Measurements from ENCODE around the gene CHPF.

The CHPF gene

DNA sequence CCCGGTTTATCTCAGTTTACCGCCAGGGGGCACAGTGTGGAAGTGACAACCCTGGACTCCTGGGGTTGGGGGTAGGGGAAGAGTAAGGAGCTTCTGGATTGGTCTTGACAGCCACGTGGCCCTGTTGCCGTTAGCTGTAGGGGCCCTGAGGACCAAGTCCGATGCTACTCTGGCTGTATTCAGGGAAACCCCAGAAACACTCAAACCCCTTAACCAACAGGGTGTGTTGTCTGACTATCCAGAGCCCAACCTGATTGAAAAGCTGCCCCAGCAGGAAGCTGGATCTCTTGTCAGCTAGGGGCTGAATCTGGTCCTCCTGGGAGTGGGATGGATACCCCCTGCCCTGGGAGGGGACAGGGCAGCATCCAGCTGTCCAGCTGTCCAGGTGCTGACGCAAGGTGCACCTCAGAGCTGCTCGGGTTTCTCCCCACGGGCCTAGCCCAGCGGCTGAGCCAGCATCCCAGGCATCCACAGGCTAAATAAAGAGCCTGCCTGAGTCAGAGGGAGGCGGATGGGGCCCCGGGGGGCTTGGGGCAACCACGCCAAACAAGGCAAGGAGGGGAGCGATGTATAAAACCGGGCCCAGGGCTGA, 48.0 kb downstream of the CHPF start:
- peak; percentile 45 to 53 for DNase-seq

DNA sequence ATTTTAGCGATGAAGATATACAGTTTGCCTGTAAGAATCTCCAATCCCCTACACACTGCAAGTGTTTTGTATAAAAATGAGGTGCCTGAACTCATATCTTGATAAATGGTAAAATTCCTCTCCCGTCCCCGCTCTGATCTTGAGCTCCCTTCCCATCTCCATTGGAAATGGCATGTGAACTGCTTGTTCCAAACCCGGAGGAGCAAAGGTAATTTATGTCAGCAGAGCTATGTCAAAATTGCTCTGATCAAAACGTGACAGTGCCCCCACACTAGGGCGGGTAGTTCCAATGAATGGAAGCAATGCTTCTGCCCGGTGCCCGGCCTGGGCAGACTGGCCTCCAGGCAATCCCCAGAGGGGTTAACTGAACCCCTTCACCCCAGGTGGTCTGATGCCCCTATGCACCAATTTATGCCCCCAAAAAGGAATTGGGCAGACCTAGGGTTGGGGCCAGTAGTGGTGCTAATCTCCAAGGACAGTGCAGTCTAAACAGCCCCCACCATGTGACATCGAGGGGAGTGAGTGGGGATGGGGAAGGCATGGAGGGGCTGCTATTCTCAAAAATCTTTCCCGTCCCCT, 48.6 kb downstream of the CHPF start:
- no peak for DNase-seq

DNA sequence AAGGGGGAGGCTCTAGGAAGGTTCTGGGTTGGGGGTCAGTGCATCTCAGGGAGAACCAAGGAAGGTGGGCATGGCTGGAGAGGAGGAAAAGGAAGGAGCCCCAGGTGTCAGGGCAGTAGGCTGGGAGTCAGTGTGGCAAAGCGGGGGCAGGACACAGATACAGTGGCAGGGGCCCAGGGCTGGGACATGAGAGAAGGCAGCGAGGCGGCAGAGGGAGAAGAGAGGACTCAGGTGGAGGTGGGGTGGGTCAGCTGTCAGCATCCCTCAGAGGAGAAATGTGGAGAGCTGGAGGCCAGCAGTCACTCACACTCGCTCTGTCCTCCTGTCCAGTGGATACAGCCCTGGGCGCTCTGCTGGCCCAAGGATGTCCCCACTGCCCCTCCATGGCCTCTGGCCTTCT, 50.5 kb downstream of the CHPF start:
- DNase-seq, result no peak

DNA sequence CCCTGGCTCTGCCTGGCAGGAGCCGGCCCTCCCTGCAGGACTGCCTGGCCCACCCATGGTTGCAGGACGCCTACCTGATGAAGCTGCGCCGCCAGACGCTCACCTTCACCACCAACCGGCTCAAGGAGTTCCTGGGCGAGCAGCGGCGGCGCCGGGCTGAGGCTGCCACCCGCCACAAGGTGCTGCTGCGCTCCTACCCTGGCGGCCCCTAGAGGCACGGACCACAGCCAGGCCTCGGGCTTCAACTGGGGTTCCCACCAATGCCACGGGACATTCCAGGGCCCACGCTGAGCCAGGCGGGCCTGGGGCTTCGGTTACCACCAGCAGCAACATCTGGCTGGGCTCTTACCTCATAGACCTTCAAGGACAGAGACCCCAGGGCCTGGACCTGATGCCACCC, 51.0 kb downstream of the CHPF start:
- no peak for DNase-seq

DNA sequence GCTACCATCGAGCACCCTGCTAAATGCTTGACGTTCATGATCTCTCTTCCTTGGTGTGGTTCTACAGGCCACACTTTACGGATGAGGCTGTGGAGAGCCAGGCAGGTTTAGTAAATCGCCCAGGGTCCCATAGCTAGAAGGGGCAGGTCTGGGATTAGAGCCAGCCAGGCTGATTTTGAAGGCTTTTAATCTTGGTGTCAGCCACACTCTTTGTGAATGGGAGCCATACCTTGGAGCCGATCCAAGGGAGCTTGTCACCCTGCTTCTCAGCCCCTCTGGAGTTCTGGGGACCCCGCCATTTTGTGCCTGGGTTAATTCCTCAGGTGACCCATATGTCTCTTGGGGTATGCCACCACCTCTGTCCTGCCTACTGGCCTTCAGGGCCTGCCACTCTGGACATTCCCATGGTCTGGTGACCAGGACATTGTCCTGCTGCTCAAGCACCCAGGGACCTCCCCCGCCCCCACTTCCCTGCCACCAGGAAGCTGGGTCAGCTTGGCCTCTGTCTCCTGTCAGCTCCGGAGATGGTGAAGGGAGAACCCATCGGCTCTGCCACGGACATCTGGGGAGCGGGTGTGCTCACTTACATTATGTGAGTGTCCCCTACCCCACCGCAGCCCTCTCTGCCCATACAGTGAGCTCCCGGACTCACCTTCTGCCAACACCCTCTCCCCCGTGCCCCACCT, 52.2 kb downstream of the CHPF start:
- DNase-seq, result no peak

DNA sequence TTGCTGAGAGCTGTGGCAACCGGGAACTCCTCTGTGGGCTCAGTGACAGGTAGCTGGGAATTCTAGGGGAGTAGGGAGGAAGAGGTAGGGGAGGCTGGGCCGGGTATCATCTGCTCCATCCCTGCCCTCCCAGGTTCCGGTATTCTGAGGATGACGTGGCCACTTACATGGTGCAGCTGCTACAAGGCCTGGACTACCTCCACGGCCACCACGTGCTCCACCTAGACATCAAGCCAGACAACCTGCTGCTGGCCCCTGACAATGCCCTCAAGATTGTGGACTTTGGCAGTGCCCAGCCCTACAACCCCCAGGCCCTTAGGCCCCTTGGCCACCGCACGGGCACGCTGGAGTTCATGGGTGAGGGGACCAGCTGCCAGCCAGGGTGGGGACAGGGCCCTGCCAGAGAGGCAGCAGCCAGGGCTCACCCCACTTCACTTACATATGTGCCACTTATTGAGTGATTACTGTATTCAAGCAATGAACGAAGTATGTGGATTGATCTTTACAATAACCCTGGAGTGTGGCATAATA, 52.9 kb downstream of the CHPF start:
- no peak for DNase-seq

DNA sequence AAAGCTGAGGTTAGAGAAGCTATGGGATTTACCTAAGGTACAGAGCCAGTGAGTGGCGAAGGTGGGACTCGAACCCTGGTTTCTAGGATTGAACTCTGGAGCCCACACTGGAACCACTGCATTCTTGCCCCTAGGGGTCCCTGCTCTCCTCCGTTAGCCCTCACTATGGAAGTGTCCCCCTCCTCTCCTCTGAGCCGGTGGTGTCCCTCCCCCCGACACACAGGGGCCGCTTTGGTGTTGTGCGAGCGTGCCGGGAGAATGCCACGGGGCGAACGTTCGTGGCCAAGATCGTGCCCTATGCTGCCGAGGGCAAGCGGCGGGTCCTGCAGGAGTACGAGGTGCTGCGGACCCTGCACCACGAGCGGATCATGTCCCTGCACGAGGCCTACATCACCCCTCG, 53.4 kb downstream of the CHPF start:
- DNase-seq, result no peak

DNA sequence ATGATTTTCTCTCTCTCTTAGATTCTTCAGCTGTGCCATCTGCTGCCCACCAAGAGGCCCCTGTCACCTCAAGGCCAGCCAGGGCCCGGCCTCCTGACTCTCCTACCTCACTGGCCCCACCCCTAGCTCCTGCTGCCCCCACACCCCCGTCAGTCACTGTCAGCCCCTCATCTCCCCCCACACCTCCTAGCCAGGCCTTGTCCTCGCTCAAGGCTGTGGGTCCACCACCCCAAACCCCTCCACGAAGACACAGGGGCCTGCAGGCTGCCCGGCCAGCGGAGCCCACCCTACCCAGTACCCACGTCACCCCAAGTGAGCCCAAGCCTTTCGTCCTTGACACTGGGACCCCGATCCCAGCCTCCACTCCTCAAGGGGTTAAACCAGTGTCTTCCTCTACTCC, 54.3 kb downstream of the CHPF start:
- no peak for DNase-seq

Data from activated CD4-positive, alpha-beta T cell treated with anti-CD3 and anti-CD28 coated beads, Interleukin-2, amount 50 U/mL, for 4 hours (primary cell).